GM12875 (cell line): Measurements from ENCODE around the gene NAPG.
"Not testable (repeated sequence)": the region's sequence is repeated elsewhere in the genome, so short reads cannot be mapped to it uniquely, and the experiment has no call there.

Experiments
- H3K4me3 ChIP-seq: one replicate; pipeline ENCODE4 v1.5.1; 2011; ENCODE audit warnings: low read depth, low read length, control low read depth
- CTCF ChIP-seq: IDR thresholded peaks from 2 replicates; pipeline ENCODE4 v1.5.1; 2011; ENCODE audit warnings: low read depth, mild to moderate bottlenecking, control low read depth, inconsistent platforms, low read length, moderate library complexity, borderline replicate concordance; ENCODE audit not compliant: insufficient read depth

NAPG gene

GRCh38 chr18:10566390-10566789 lies 40.6 kb downstream of the NAPG start:
- no peak overlapping the region for H3K4me3 ChIP-seq
- TF ChIP-seq CTCF, result no peak

- H3K4me3 ChIP-seq, result not testable (repeated sequence)
Observed at GRCh38 chr18:10569941-10570340, 44.1 kb downstream of the NAPG start.

- H3K4me3 ChIP-seq, result no peak overlapping the region
- no peak for TF ChIP-seq CTCF
Observed at GRCh38 chr18:10570622-10571021, 44.8 kb downstream of the NAPG start.

DNA sequence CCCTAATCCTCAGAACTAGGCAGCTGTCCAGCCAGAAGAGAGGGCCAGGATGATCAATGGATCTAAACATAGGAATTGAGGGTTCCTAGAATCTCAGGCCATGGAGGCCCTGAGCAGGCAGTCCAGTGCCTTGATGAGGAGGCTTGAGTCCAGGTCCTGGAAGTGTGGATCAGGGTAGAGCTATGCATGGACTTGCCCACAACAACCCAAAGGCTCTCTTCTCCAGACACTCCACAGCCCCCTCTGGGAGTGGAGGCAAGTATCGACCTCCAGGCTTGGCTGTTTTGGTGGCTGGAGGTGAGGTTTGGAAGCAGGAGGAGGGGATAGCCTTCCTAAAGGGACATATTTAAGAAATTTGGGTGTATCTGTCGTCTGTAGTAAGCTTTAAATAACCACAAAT lies 45.7 kb downstream of the NAPG start:
- TF ChIP-seq CTCF, result no peak
- H3K4me3 ChIP-seq, result no peak overlapping the region

- not testable (repeated sequence) for H3K4me3 ChIP-seq
Observed at GRCh38 chr18:10573261-10573660, 47.4 kb downstream of the NAPG start.

GRCh38 chr18:10574412-10574811 lies 48.6 kb downstream of the NAPG start:
- H3K4me3 ChIP-seq, result not testable (repeated sequence)

DNA sequence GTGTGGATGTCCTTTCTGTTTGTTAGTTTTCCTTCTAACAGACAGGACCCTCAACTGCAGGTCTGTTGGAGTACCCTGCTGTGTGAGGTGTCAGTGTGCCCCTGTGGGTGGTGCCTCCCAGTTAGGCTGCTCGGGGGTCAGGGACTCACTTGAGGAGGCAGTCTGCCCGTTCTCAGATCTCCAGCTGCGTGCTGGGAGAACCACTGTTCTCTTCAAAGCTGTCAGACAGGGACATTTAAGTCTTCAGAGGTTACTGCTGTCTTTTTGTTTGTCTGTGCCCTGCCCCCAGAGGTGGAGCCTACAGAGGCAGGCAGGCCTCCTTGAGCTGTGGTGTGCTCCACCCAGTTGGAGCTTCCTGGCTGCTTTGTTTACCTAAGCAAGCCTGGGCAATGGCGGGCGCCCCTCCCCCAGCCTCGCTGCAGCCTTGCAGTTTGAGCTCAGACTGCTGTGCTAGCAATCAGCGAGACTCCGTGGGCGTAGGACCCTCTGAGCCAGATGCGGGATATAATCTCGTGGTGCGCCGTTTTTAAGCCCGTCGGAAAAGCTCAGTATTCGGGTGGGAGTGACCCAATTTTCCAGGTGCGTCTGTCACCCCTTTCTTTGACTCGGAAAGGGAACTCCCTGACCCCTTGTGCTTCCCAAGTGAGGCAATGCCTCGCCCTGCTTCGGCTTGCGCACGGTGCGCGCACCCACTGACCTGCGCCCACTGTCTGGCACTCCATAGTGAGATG lies 52.2 kb downstream of the NAPG start:
- H3K4me3 ChIP-seq, result not testable (repeated sequence)

DNA sequence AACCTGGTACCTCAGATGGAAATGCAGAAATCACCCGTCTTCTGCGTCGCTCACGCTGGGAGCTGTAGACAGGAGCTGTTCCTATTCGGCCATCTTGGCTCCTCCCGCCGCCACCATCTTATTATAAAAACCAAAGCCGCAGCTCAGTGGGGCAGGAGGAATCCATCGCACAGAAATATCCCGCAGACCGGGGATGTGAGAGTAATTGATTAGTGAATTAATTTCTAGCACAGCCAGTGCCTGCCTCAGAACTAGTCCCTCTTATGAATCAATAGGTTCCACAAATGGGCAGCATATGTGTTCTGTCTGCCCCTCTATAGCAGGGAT lies 52.7 kb downstream of the NAPG start:
- not testable (repeated sequence) for H3K4me3 ChIP-seq

DNA sequence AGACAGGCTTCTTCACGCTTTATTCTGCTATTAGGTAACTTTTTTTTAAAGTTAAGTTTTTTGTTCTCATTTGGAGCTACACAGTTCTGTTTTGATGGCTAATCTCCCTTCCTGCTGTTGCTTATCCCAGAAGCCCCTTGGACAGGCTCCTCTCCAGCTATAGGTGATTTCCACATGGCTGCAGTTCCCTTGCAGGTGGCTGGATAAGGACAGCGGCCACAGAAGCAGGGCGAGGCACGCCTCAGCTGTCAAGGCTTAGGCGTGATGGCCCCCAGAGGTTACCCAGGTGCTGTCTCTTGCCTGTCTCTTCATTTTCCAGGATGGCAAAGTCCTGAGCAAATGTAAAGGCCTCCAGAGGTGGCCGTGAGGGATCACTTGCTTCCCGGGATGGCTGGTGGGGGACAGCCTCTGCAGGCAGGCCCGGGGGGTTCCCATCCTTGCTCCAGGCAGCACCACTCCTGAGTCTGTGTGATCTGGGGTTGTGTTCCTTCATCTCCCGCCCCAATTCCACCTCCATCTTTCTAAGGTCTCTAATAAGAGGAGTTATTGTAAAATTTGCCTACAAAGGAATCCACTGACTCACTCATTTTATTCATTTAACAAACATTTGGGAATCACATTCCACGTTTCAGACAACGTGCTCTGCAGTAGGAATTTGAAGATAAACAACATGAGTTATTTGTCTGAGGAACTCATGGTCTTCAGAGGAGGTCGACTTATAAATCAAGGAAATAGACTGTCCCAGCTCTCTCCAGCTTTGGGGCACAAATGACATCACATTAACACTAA lies 53.4 kb downstream of the NAPG start:
- TF ChIP-seq CTCF, result no peak
- H3K4me3 ChIP-seq, result no peak overlapping the region

DNA sequence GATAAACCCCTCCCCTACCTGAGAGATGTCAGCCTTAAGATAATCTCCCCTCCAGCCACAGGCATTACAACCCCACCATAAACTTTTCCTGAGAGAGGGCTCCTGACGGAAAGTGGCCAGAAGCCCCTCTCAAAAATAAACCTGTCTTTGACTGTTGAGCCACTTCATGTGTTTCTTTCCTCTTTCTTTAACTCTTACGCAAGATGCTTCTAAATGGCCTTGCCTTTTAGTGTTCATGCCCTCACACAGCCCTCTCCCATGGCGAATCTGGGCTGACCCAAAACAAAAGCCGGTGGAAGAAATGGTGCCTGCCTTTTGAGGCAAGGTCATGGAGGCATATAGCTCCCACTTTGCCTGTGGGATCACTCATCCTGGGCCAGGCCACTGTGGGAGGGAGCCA lies 54.4 kb downstream of the NAPG start:
- H3K4me3 ChIP-seq, result no peak overlapping the region
- no peak for TF ChIP-seq CTCF
